NCI-H1417 treated with DMSO at 0.1 percent for 48 hours (cell line): ENCODE results near the gene ARPIN.
"Not testable (repeated sequence)": the region's sequence is repeated elsewhere in the genome, so short reads cannot be mapped to it uniquely, and the experiment has no call there.

Source experiments
- DNase-seq: peaks from one replicate; lab custom pipeline; 2025; lab: John Stamatoyannopoulos, UW

ARPIN gene

GRCh38 chr15:89878323-89878722, 34.4 kb downstream of the ARPIN start:
- DNase-seq = no peak

- DNase-seq = no peak
These were observed 35.7 kb downstream of the ARPIN start for GRCh38 chr15:89877083-89877425.

- DNase-seq = no peak
These were observed 36.2 kb downstream of the ARPIN start for GRCh38 chr15:89876396-89877082.

- DNase-seq = no peak
These were observed 37.0 kb downstream of the ARPIN start for GRCh38 chr15:89875741-89876140.

GRCh38 chr15:89874926-89875564, 37.7 kb downstream of the ARPIN start:
- DNase-seq = peak; percentile 8

- DNase-seq = no peak
These were observed 42.0 kb downstream of the ARPIN start for GRCh38 chr15:89870688-89871288.

- DNase-seq = no peak
These were observed 42.7 kb downstream of the ARPIN start for GRCh38 chr15:89870006-89870405.

GRCh38 chr15:89869490-89869889, 43.3 kb downstream of the ARPIN start:
- DNase-seq = not testable (repeated sequence)

GRCh38 chr15:89864958-89865739, 47.6 kb downstream of the ARPIN start:
- DNase-seq = no peak

GRCh38 chr15:89863918-89864317, 48.8 kb downstream of the ARPIN start:
- DNase-seq = no peak

GRCh38 chr15:89860891-89861290, 51.9 kb downstream of the ARPIN start:
- DNase-seq = no peak

GRCh38 chr15:89860431-89860830, 52.3 kb downstream of the ARPIN start:
- DNase-seq = no peak

GRCh38 chr15:89858661-89859458, 53.9 kb downstream of the ARPIN start:
- no peak for DNase-seq

- DNase-seq = no peak
These were observed 55.1 kb downstream of the ARPIN start for GRCh38 chr15:89857673-89858072.

GRCh38 chr15:89855948-89856347, 56.8 kb downstream of the ARPIN start:
- DNase-seq = no peak

GRCh38 chr15:89854863-89855262, 57.9 kb downstream of the ARPIN start:
- not testable (repeated sequence) for DNase-seq

- DNase-seq = no peak
These were observed 60.3 kb downstream of the ARPIN start for GRCh38 chr15:89852342-89852995.

GRCh38 chr15:89851673-89852341, 60.9 kb downstream of the ARPIN start:
- no peak for DNase-seq

GRCh38 chr15:89848970-89849292, 63.8 kb downstream of the ARPIN start:
- DNase-seq = no peak

- no peak for DNase-seq
These were observed 65.7 kb downstream of the ARPIN start for GRCh38 chr15:89847101-89847500.

- no peak for DNase-seq
These were observed 67.4 kb downstream of the ARPIN start for GRCh38 chr15:89845305-89845893.
